C4-2B (cell line): ENCODE results near the gene NOP53.

Experiments
- ZFX ChIP-seq: fragments of 450-650 bp; IDR thresholded peaks from 2 replicates; pipeline ENCODE4 v1.6.1; 2017
- TF ChIP-seq, protein P1 (sequence below): fragments of 450-650 bp; conservative IDR thresholded peaks from 2 replicates; pipeline ENCODE4 v1.5.1; 2017; ENCODE audit warnings: mild to moderate bottlenecking

DNA sequence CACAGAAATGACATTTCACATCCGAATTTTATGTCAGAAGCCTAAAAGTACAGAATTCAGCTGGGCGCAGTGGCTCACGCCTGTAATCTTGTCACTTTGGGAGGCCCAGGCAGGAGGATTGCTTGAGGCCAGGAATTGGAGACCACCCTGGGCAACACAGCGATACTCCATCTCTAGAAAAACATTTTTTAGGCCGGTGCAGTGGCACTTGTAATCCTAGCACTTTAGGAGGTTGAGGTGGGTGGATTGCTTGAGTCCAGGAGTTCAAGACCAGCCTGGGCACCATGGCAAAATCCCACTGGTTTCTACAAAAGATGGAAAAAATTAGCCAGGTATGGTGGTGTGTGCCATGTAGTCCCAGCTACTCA lies 15.3 kb downstream of the NOP53 start:
- TF ChIP-seq, protein P1, sequence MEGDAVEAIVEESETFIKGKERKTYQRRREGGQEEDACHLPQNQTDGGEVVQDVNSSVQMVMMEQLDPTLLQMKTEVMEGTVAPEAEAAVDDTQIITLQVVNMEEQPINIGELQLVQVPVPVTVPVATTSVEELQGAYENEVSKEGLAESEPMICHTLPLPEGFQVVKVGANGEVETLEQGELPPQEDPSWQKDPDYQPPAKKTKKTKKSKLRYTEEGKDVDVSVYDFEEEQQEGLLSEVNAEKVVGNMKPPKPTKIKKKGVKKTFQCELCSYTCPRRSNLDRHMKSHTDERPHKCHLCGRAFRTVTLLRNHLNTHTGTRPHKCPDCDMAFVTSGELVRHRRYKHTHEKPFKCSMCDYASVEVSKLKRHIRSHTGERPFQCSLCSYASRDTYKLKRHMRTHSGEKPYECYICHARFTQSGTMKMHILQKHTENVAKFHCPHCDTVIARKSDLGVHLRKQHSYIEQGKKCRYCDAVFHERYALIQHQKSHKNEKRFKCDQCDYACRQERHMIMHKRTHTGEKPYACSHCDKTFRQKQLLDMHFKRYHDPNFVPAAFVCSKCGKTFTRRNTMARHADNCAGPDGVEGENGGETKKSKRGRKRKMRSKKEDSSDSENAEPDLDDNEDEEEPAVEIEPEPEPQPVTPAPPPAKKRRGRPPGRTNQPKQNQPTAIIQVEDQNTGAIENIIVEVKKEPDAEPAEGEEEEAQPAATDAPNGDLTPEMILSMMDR, result no peak
- TF ChIP-seq ZFX, result no peak
